Measurements from ENCODE around the gene PRPF8. TPM values are rescaled to one million over a fixed set of nuclear protein-coding genes. Genes with fewer than 3 reads are reported as not detected.

PRPF8 gene
- total and polyA plus RNA-seq, 2 of the 8 experiments (the other 6 are each of a cell fraction or from before 2014, with no cell fraction given), result 329 to 337 TPM

DNA sequence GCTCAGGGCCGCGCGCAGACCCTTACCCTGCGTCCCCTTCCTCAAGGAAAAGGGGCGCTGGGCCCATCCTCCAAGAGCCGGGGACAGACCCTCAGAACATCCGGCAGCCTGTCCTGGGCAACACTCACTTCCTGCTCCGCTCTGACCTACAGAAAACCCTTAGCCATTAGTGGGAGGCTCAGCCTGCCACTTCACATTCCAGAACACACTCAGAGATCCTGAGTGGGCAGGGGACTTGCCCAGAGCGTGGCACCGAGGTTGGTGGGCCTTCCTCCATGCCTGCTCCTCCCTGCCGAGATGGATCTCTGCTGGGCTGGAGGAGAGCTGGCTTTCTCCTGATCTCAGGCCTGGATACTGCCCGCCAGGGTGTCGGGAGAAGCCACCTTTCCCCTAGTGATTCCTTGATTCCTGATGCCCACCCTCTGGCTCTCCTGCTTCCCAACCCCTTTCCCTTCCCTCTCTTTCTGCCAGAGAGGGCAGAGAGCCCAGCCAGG, 40.6 kb downstream of the PRPF8 start:
- Histone ChIP-seq H3K27me3 (replicated peaks in 1 of 4; ENCODE audit: control insufficient read depth in 3 of 4, extremely low read depth in 1 of 4, insufficient read depth in 3 of 4, low read length in 3 of 4) (peaks cover 0 to 19% (median 8%) of the 10 kb centered on the region in 4 experiments; a peak in 5 of 7 replicates), H3K4ac (replicated peaks; ENCODE audit: insufficient read length, low read depth, low read length) (no peak overlapping the region), H3K18ac (ENCODE audit: extremely low read depth, low read length) (peak overlapping the region; percentile 44; the same call in 1 of the 2 replicates), H3K14ac (ENCODE audit: insufficient read length) (no peak overlapping the region), H3K79me1 (ENCODE audit: low read depth, low read length) (no peaks in the 10 kb centered on the region), H2AFZ (ENCODE audit: low read length) (no peak overlapping the region), H3K4me2 (ENCODE audit: insufficient read depth in 1 of 2, low read depth in 2 of 2, low read length in 2 of 2) (peak overlapping the region; percentile 31 to 73; a peak in 3 of 4 replicates), H3K9me3 (ENCODE audit: insufficient read depth in 2 of 2, low read depth in 1 of 2, low read length in 1 of 2) (no peaks in the 10 kb centered on the region), H3K56ac (replicated peaks; ENCODE audit: insufficient read length, low read depth, low read length) (no peak overlapping the region), H2BK5ac (ENCODE audit: low read depth, low read length) (peak overlapping the region; percentile 61; the same call in 1 of the 2 replicates), H4K20me1 (replicated peaks in 1 of 2; ENCODE audit: control insufficient read depth in 1 of 2, insufficient read depth in 2 of 2, low read length in 2 of 2) (no peaks in the 10 kb centered on the region), H4K5ac (ENCODE audit: insufficient read length, low read depth, low read length) (no peak overlapping the region), H3K23me2 (ENCODE audit: low read depth, low read length) (peaks cover 8% of the 10 kb centered on the region; the same call in 1 of the 2 replicates), H4K8ac (ENCODE audit: extremely low read depth, insufficient read depth, low read length) (0 out of 2 replicates have a peak overlapping the region, but pooled peaks have one; percentile 40), H4K91ac (replicated peaks; ENCODE audit: insufficient read length, low read length) (peak overlapping the region; percentile 17), H3K27ac (ENCODE audit: low read depth, low read length) (no peak overlapping the region), H2AK5ac (ENCODE audit: low read depth, low read length) (no peak overlapping the region), H3K23ac (ENCODE audit: insufficient read length) (no peak overlapping the region), H2BK15ac (ENCODE audit: low read length) (peak overlapping the region; percentile 19; the same call in 1 of the 2 replicates), H3K4me1 (replicated peaks in 1 of 4; ENCODE audit: control insufficient read depth in 3 of 4, insufficient read depth in 4 of 4, low read length in 3 of 4) (peaks cover 0 to 46% (median 27%) of the 10 kb centered on the region in 4 experiments; a peak in 6 of 7 replicates), H2BK120ac (replicated peaks; ENCODE audit: low read depth, low read length) (no peak overlapping the region), H3K36me3 (ENCODE audit: control insufficient read depth in 2 of 4, insufficient read depth in 4 of 4, low read length in 3 of 4) (no peaks in the 10 kb centered on the region), H2BK12ac (ENCODE audit: low read depth, low read length) (peak overlapping the region; percentile 43; the same call in 1 of the 2 replicates), H2BK20ac (ENCODE audit: low read length) (no peak overlapping the region; the same call in 1 of the 2 replicates), H3K4me3 (ENCODE audit: extremely low read depth in 1 of 4, insufficient read depth in 2 of 4, low read depth in 3 of 4, low read length in 4 of 4) (peak overlapping the region; percentile 15 to 63 (median 44); a peak in 6 of 8 replicates), H3K9ac (replicated peaks in 1 of 4; ENCODE audit: extremely low read depth in 1 of 4, low read depth in 3 of 4, low read length in 3 of 4) (no peak overlapping the region), H3K79me2 (ENCODE audit: control insufficient read depth in 1 of 2, insufficient read depth in 2 of 2, low read length in 2 of 2) (no peaks in the 10 kb centered on the region)
- ChIA-PET POLR2A (ENCODE audit: partially characterized antibody) (interaction anchor here (0.6 to 1.1 kb wide), 3 partner anchors 14 to 82 kb away, joined by 3 to 4 read pairs (median 3); partner anchors contain the start of gene PITPNA), CTCF (ENCODE audit: partially characterized antibody) (interaction anchor here (1.2 to 1.6 kb wide), 3 partner anchors 8 to 70 kb away, joined by 3 to 4 read pairs (median 4); no protein-coding TSS in a partner anchor)
- FAIRE-seq (no peak), DNase-seq (ENCODE audit: low read depth in 1 of 2, low spot score in 2 of 2) (no peak)
- 77% methylated on average over 9 of the region's 13 CpGs; no CpG with 5 or more reads in 1 of the 2 experiments for WGBS, 2 experiments (ENCODE audit: extremely low coverage in 1 of 2, insufficient coverage in 1 of 2, insufficient read length in 1 of 2, insufficient replicate concordance in 2 of 2, low coverage in 1 of 2, low lambda C conversion rate in 2 of 2, missing lambda C conversion rate in 1 of 2)
- no peak for TF ChIP-seq TBP (IDR thresholded peaks at IDR 0.05; ENCODE audit: low read depth, low read length)
- TF ChIP-seq CBX5 (IDR thresholded peaks at IDR 0.05; ENCODE audit: low read depth, low read length), result no peak
- TF ChIP-seq HDAC6 (IDR thresholded peaks at IDR 0.05; ENCODE audit: low read depth, low read length), result no peak
- TF ChIP-seq HDAC2 (IDR thresholded peaks at IDR 0.05; ENCODE audit: borderline replicate concordance in 1 of 2, low read depth in 2 of 2, low read length in 2 of 2), result no peak
- TF ChIP-seq EZH2 (IDR thresholded peaks at IDR 0.05; ENCODE audit: low read depth, low read length, severe bottlenecking), result no peak
- TF ChIP-seq CTBP2 (IDR thresholded peaks at IDR 0.05; ENCODE audit: borderline replicate concordance, insufficient read depth, insufficient read length, low read length), result no peak
- TF ChIP-seq, protein P1, sequence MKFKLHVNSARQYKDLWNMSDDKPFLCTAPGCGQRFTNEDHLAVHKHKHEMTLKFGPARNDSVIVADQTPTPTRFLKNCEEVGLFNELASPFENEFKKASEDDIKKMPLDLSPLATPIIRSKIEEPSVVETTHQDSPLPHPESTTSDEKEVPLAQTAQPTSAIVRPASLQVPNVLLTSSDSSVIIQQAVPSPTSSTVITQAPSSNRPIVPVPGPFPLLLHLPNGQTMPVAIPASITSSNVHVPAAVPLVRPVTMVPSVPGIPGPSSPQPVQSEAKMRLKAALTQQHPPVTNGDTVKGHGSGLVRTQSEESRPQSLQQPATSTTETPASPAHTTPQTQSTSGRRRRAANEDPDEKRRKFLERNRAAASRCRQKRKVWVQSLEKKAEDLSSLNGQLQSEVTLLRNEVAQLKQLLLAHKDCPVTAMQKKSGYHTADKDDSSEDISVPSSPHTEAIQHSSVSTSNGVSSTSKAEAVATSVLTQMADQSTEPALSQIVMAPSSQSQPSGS (IDR thresholded peaks at IDR 0.05; ENCODE audit: low read length), result no peak
- no peak for TF ChIP-seq RXRA (IDR thresholded peaks at IDR 0.05; ENCODE audit: insufficient read depth, low read depth, low read length)
- no peak for TF ChIP-seq KDM4A (IDR thresholded peaks at IDR 0.05; ENCODE audit: low read depth, low read length, severe bottlenecking)
- TF ChIP-seq CBX8 (IDR thresholded peaks at IDR 0.05; ENCODE audit: borderline replicate concordance, low read depth, low read length), result no peak
